DMS 273 (cell line): ENCODE results near the gene TOMM20.
A peak's percentile ranks its signal among the peaks of the same experiment; 100 is the strongest.

ENCODE experiments used
- DNase-seq: peaks from one replicate; lab custom pipeline; 2025; ENCODE audit not compliant: unreplicated experiment; lab: John Stamatoyannopoulos, UW

Gene TOMM20

DNA sequence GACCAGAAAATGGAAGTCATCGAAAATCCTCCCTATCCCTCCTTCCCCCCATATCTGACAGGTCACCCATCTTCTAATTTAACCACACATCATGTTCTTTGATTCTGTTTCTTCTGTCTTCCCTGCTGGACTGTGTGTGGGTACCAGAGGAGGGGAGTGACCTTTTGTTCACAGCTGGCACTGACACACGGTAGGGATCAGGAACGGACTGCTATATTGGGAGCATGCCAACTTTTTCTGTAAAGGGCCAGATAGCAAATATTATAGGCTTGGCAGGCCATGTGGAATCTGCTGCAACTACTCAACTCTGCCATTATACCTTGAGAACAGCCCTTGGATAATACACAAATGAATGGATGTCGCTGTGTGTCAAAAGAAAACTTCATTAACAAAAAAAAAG is 7.5 kb upstream of the TOMM20 start:
- DNase-seq, result peak; percentile 30

- no peak for DNase-seq
These were observed 5.5 kb upstream of the TOMM20 start for GRCh38 chr1:235134171-235134570.

DNA sequence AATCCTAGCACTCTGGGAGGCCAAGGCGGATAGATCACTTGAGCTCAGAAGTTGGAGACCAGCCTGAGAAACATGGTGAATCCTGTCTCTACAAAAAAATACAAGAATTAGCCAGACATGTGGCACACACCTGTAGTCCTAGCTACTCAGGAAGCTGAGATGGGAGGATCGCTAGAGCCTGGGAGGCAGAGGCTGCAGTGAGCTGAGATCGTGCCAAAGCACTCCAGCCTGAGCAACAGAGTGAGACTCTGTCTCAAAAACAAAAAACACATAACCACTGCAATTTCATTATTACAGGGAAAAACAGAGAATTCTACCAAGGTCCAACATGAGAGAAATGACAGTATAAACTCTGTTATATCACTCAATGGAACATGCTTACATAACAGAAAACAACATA is 4.4 kb upstream of the TOMM20 start:
- DNase-seq, result no peak

DNA sequence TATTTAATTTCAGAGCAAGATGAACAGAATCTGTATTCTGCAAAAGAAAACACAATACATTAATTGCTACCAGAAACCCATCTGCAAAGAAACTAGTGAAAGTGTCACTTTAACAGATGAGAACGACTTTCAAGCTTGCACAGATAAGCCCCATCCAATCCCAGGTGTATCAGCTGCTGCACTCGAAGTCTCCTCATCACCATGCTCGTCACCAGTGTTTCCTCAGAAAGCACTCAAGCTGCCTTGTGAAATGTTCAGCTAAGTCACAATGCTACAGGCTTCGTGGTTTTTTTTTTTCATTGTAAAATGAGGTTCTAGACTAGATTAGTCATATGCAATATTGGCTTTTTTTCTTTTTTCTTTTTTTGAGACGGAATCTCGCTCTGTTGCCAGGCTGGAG is 3.3 kb upstream of the TOMM20 start:
- no peak for DNase-seq

- no peak for DNase-seq
These were observed 2.2 kb upstream of the TOMM20 start for GRCh38 chr1:235130766-235131270.

DNA sequence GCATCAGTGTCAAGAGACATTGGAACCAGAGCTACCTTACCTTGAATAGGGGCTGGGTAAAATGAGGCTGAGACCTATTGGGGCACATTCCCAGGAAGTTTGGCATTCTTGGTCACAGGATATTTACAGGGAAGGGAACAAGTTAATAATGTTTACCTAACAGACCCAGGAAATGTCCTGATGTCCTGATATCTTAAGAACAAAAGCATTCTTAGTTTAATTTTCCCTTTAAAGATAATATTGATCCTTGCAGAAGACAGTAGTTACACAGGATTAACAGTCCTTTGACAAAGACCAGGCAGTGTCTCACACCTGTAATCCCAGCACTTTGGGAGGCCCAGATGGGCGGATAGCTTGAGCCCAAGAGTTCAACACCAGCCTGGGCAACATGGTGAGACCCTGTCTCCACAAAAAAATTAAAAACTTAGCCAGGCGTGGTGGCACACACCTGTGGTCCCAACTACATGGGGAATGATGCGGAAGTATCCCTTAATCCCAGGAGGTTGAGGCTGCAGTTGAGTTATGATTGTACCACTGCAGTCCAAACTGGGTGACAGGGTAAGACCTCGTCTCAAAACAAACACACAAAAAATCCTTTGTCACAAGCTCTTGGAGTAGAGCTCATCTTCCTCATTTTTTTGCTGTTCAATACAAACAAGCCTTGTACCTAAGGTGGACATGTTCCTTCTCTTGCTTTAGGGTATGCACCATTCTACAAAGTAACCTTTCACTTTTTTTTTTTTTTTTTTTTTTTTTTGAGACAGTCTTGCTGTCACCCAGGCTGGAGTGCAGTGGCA is 1.3 kb upstream of the TOMM20 start:
- no peak for DNase-seq

DNA sequence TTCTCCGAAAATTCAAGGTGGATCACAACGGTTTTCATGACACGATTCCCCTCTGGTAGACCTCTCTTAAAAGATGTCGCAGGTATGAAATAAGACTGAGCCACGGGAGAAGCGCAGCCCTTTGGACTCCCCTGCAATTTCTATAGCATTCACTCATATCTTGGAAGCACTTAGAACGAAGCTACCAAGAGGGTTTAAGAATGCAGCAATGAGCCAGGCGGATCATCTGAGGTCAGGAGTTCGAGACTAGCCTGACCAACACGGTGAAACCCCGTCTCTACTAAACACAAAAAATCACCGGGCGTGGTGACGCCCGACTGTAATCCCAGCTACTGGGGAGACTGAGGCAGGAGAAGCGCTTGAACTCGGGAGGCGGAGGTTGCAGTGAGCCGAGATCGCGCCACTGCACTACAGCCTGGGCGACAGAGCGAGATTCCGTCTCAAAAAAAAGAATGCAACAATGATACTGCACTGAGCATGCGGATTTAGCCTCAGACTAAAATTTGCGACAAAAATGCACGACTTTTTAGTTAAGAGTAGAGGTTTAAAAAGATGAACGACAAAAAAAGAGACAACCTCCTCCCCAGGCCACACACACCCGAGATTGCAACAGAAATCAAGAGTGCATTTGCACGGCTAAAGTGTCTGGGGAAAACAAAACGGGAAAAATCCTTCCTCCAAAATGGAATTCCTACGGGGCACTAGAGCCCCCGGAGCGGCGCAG is 743 bp downstream of the TOMM20 start:
- peak; percentile 34 for DNase-seq

GRCh38 chr1:235127203-235127602 is 1.4 kb downstream of the TOMM20 start:
- peak; percentile 32 for DNase-seq

DNA sequence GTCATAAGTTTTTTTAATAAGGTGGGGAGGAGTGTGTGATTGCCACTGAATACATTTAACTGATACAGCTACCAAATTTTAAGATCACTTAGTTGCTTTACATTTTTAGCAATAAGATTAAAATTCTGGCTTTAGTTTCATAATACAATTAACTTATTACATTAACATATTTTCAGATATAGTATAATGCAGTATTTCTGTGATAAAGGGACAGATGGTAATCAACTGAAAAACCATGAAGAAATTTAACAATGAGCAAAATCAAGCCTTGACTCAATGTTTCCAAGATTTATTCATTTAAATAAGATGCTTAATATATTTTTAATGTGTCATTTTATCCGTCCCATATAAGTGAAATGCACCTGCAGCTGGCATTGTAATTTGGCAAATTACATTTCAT is 4.0 kb downstream of the TOMM20 start:
- no peak for DNase-seq

DNA sequence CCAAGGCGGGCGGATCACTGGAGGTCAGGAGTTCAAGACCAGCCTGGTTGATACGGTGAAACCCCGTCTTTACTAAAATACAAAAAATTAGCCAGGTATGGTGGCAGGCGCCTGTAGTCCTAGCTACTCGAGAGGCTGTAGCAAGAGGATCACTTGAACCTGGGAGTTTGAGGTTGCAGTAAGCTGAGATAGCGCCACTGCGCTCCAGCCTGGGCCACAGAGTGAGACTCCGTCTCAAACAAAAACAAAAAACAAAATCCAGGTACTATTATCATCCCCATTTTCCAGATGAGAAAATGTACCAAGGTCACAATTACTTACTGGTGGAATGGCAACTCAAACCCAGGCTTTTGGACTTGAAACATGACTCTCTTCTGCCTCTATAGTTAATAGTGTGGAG is 4.5 kb downstream of the TOMM20 start:
- no peak for DNase-seq

GRCh38 chr1:235122348-235122747 is 6.3 kb downstream of the TOMM20 start:
- DNase-seq, result no peak

- DNase-seq, result no peak
These were observed 15.3 kb downstream of the TOMM20 start for GRCh38 chr1:235113183-235113917.

DNA sequence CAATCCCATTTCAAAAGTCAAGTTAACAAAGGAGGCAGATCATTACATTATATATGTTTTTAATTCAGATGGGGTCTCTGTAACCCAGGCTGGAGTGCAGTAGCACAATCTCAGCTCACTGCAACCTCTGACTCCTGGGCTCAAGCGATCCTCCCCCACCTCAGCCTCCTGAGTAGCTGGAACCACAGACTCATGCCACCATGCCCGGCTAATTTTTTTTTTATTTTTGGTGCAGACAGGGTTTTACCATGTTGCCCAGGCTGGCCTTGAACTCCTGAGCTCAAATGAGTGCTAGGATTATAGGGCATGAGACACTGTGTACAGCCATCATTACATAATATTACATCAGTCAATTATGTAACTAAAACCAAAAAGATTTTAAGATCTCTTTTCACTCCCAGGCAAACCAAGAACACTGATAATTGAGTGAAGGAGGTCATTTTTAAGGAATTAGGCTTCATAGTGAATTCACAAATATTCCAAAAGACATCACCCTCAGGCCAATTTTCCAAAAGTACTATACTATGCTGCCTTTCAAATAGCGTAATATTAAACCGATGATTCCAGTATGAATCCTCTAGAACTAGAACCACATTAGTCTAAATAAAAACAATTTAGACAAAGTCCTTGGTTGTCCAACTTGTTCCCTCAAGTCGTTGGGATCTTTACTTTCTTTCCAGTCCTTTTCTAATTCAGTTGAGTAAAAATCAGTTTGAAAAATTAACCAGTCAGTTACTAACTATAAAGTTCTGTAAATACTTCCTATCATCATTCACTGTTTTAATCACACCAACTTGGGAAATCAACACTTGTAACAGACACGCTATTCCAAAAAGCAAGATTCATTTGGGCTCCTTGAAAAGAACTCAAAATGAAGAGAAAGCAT is 16.1 kb downstream of the TOMM20 start:
- no peak for DNase-seq

- DNase-seq, result no peak
These were observed 17.5 kb downstream of the TOMM20 start for GRCh38 chr1:235111107-235111506.

GRCh38 chr1:235108876-235109275 is 19.8 kb downstream of the TOMM20 start:
- DNase-seq, result no peak

DNA sequence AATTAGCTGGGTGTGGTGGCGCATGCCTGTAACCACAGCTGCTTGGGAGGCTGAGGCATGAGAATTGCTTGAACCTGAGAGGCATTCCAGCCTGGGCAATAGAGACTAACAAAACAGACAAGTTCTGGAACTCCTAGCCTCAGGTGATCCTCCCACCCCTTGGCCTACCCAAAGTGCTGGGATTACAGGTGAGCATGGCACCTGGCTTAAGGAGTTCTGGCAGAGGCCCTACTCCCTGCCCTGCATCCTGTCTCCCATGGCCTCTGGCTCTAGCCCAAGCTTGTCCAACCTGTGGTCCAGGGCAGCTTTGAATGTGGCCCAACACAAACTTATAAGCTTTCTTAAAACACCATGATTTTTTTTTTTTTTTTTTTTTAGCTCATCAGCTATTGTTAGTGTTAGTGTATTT is 20.4 kb downstream of the TOMM20 start:
- peak; percentile 42 for DNase-seq

GRCh38 chr1:235107368-235108184 is 21.1 kb downstream of the TOMM20 start:
- peak; percentile 47 for DNase-seq

DNA sequence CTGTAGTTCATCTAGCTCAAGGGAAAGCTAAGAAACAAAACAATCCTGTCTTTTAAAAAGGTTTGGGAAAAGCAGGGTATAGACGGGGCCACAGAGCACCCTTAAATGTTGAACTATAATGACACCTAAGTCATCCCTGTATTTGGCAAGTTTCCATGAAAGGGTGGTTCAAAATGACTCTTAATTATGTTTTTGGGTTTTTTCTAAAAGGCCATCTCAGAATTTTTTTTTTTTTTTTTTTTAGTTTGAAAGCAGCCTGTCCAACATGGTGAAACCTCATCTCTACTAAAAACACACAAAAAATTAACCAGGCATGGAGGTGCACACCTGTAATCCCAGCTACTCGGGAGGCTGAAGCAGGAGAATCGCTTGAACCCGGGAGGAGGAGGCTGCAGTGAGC is 22.2 kb downstream of the TOMM20 start:
- DNase-seq, result peak; percentile 34
